GM19351 (cell line): ENCODE data around the gene PCA3.
"Not testable (repeated sequence)": the region's sequence is repeated elsewhere in the genome, so short reads cannot be mapped to it uniquely, and the experiment has no call there.

Experiments used
- ATAC-seq: cut with Tn5 transposase; IDR thresholded peaks from one replicate; pipeline ENCODE4 v1.9.1; 2021; ENCODE audit warnings: mild to moderate bottlenecking, moderate library complexity; ENCODE audit not compliant: unreplicated experiment

PCA3 gene

GRCh38 chr9:76764138-76764537, at the start of gene PCA3:
TSS of gene PCA3 (plus strand) at chr9:76764438.
- ATAC-seq = no peak

DNA sequence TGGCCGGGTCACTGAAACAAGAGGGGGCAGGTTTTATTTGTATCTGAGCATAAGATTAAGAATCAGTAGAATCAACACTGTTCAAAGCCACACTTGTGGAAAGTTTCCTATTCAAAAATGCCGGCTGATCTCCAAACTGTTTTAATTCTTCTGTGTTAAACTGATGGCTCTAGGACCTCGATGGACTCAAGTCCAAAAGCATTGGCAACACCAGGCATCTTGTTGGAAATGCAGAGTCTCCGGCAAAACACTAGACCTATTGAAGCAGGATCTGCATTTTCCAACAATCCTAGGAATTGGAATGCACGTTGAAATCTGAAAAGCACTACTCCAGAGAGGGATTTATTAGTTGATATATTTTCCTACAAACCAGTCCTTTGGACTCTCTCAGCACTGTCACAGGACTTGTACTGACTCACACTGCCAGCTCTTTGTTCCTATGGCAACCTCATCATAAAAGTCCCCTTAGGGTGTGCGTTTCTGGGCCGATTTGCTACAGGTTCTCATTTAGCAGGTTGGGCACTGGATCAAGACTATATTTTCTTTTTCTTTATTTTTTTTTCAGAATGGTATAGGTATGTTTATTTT, 48.1 kb upstream of the PCA3 start:
- ATAC-seq = no peak

DNA sequence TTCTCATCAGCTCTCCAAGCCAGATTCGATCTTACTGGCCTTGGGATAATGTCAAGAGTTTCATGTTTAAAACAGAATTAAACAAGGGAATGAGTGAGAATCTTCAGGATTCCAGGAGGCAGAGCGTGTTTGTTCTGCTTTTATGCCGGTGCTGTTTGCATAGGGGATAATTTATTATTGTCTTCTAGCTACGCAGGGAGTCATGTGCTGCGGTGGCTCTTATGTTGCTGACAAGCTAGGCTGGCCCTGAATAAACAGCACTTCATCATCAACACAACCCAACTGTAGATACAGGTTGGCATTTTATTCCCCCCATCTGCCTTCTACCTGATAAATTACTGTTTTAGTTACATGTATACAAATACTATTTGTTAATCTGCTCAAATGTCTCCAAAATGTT, 47.1 kb upstream of the PCA3 start:
- ATAC-seq = no peak

DNA sequence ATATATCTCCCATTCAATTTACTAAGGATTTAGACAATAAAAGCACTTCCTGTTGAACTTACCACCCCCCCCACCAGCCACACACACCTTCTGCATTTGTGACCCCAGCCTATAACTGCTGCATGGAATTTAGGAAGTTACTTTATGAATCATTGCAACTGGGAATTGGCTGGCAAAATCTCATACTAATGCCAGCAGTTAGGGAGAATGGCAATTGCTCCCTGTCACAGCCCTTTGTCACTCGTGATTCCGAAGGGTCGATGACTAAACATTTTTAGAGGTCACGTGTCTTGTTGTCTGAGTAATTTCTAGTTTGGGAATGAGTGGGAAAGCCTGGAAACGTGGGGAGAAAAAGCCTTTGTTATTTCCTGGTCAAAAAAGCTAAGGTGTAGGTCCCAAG, 46.6 kb upstream of the PCA3 start:
- no peak for ATAC-seq

- ATAC-seq = no peak
These were observed 46.1 kb upstream of the PCA3 start for GRCh38 chr9:76718166-76718565.

DNA sequence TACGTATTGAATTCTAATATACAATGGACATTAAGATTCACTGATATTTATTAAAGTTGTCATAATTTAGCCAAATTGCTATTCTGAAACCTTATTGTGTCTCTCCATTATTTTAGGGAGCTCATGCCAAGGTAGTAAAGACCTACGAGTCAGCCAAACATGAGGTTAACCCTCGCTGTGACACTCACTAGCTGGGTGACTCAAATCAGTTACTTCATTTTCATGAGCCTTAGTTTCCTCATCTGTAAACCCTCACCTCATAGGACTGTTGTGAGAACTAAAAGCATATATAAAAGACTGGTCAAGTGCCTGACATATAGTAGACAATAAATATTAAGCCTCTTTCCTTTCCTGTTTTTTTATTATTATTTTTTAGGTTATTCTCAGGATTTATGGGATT, 44.0 kb upstream of the PCA3 start:
- ATAC-seq = no peak

GRCh38 chr9:76725011-76725546, 39.2 kb upstream of the PCA3 start:
- ATAC-seq = no peak

GRCh38 chr9:76725885-76726284, 38.4 kb upstream of the PCA3 start:
- no peak for ATAC-seq

- no peak for ATAC-seq
These were observed 35.1 kb upstream of the PCA3 start for GRCh38 chr9:76729116-76729515.

- no peak for ATAC-seq
These were observed 34.1 kb upstream of the PCA3 start for GRCh38 chr9:76729980-76730737.

DNA sequence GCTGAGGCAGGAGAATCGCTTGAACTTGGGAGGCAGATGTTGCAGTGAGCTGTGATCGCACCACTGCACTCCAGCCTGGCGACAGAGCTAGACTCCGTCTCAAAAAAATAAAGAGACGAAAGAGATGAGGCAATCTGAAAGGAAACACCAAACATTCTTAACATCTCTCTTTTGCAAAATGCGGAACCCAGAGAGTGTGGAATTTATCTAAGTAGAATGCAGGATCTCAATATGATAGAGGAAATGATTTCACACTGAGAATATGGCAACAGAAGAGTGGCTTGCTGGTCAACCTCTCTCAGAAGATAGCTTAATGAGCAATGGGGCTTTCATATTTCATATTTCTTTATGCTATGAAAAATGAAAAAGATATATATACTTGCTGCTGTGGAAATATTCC, 33.4 kb upstream of the PCA3 start:
- no peak for ATAC-seq

GRCh38 chr9:76732341-76732958, 31.8 kb upstream of the PCA3 start:
- no peak for ATAC-seq

GRCh38 chr9:76733096-76733495, 31.1 kb upstream of the PCA3 start:
- no peak for ATAC-seq

DNA sequence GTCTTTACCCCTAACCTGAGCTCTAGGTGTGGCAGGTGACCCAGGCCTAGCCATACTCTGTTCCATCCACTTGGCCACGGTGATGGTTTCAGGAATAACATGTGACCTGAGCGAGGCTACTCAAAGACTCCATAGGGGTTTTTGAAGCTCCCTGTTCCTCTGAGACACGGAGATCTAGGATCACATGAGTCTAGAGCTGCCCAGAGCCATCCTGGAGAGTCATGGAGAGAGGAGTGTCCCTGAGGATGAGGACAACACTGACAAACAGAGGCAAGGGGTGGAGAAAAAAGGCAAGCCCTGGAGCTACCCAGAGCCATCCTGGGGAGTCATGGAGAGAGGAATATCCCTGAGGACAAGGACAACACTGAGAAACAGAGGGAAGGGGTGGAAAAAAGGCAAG, 29.5 kb upstream of the PCA3 start:
- ATAC-seq = no peak

- ATAC-seq = no peak
These were observed 26.9 kb upstream of the PCA3 start for GRCh38 chr9:76737154-76737902.

DNA sequence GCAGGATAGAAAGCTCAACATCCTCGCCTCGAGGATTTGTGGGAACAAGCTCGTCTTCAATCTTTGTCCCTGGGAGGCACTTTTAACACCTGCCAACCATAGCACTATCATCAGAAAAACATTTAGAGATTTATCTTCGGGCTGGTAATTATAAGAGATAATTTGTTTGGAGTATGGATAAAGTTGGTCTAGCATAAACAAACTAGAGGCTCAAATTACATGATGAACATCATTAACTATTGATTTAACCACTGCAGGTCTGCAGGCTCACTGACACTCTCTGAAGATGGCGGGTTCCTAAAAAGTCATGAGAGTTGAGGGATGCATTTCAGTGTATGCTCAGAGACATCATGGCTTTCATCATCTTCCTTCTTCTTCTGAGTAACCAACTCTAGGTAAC, 25.8 kb upstream of the PCA3 start:
- no peak for ATAC-seq

DNA sequence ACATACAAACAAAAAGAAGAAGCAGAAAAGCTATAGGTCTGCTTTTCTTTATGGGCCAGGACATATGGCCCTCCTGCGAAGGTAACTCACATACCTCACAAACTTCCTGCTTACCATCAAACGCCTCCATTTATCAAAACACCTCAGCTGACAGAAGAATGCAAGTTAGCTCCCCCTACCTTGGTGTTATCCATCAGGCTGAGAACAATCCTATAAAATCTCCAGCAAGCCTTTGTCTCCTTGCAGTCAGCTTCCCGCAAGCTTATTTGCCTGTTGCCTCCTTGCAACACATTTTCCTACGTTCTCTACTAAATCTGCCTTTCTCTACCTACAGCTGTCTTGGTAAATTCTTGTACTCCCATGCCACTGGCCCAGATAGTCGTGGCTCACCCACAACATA, 22.7 kb upstream of the PCA3 start:
- ATAC-seq = no peak

DNA sequence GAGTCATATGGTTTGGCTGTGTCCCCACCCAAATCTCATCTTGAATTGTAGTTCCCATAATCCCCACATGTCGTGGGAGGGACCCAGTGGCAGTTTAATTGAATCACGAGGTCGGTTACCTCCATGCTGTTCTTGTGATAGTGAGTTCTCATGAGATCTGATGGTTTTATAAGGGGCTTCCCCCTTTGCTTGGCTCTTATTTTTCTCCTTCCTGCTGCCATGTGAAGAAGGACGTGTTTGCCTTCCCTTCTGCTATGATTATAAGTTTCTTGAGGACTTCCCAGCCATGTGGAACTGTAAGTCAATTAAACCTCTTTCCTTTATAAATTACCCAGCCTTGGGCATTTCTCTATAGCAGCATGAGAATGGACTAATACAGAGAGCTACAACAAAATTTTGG, 21.3 kb upstream of the PCA3 start:
- ATAC-seq = not testable (repeated sequence)

- ATAC-seq = no peak
These were observed 20.3 kb upstream of the PCA3 start for GRCh38 chr9:76743931-76744330.

DNA sequence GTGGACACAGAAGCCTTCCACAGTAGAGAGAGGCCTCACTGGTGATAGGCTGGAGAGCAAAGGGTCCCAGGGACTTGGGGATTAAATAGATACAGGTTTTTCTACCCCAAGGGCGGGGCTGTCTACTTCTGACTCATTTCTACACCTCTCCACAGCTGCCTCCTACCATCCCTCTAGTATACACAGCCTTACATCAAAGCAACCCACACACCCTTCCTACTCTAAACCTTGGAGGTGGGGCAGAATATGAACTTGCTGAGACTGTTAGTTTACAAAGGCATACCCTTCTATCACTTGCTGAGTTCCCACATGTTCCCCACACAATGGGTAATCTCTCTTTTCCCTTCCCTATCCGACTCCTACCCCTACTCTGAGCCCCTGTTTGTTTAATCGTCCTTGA, 19.9 kb upstream of the PCA3 start:
- peak; percentile 86 for ATAC-seq

- no peak for ATAC-seq
These were observed 13.2 kb upstream of the PCA3 start for GRCh38 chr9:76751001-76751400.
